ENCODE data around the gene UBFD1.

GRCh38 chr16:23549938-23550337 is 7.6 kb upstream of the UBFD1 start:
- TF ChIP-seq CTCF (conservative IDR thresholded peaks at IDR 0.05) (no peak), EZH2 (IDR thresholded peaks at IDR 0.05; ENCODE audit: low read depth) (no peak)

All from PC-9 (cell line).